ENCODE measurements around the gene SERF2. TPM values are rescaled to one million over a fixed set of nuclear protein-coding genes. Genes with fewer than 3 reads are reported as not detected.
"Not testable (repeated sequence)": the region's sequence is repeated elsewhere in the genome, so short reads cannot be mapped to it uniquely, and the experiment has no call there.

SERF2 gene
- total RNA-seq = 539 to 557 TPM (median 540 TPM) in 3 replicates

DNA sequence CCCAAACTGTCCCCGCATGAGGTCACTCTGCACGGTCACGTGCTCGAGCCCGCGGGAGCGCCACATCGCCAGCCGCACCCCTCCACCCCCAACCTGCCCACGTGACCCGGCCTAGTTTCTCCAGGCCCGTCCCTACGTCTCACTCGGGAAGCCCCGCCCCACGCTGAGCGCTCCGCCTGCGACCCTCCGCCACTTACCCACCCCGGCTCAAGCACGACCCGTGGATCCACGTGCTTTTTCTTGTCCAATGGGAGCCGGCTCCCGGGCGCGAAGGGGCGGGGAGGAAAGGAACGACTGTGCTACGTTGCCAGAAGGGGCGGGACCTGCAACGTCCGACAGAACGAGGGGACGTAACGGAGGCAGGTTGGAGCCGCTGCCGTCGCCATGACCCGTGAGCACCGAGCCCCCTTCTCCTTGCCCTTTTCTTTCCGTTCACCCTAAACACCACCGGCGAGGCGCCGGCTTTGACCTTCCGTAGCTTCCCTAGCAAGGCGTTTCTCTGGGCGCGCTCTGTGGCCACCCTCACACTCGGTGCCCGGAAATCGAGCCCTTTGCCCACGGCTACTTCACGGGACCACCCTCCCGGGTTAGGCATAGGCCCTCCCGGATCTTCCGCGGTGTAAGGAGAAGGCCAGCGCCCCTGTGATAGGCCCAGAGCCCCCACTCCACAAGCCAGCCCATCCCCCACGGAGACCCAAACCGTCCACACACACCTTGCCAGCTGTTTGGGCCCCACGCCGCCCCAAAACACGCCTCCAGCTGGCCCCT is at the start of gene SERF2:
Gene SERF2, plus strand, starts transcription at position 328 of the 768 bp plus-strand sequence. Its CDS starts 57 bp downstream, at position 385.
- no peaks in the 10 kb centered on the region for H3K27me3 Mint-ChIP-seq (ENCODE audit: low read depth)
- TF ChIP-seq, protein P1, sequence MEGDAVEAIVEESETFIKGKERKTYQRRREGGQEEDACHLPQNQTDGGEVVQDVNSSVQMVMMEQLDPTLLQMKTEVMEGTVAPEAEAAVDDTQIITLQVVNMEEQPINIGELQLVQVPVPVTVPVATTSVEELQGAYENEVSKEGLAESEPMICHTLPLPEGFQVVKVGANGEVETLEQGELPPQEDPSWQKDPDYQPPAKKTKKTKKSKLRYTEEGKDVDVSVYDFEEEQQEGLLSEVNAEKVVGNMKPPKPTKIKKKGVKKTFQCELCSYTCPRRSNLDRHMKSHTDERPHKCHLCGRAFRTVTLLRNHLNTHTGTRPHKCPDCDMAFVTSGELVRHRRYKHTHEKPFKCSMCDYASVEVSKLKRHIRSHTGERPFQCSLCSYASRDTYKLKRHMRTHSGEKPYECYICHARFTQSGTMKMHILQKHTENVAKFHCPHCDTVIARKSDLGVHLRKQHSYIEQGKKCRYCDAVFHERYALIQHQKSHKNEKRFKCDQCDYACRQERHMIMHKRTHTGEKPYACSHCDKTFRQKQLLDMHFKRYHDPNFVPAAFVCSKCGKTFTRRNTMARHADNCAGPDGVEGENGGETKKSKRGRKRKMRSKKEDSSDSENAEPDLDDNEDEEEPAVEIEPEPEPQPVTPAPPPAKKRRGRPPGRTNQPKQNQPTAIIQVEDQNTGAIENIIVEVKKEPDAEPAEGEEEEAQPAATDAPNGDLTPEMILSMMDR (IDR thresholded peaks at IDR 0.05; ENCODE audit: unreplicated experiment) = no peak

DNA sequence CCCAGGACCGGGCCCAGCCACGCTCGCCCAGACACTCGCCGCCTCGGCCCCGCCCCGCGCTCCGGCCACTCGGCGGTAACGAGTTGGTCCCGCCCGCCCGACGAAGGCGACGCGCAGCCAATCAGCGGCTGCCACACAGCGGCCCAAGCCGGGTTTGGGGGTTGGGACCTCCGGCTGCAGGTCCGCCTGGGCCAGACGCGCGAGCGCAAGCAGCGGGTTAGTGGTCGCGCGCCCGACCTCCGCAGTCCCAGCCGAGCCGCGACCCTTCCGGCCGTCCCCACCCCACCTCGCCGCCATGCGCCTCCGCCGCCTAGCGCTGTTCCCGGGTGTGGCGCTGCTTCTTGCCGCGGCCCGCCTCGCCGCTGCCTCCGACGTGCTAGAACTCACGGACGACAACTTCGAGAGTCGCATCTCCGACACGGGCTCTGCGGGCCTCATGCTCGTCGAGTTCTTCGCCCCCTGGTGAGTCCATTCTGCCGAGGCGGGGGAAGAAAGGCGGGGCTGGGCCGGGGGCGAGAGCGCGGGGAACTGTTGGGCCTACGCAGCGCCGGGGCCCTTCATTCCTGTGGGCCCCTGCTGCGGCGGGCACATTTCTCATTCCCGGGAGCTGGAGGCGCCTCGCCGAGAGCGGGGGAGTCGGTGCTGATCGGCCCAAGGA is 45.7 kb upstream of the SERF2 start, which contains the start of gene PDIA3:
Gene PDIA3, plus strand, starts transcription at position 194 of the 658 bp plus-strand sequence. Its CDS starts 102 bp downstream, at position 296.
- not testable (repeated sequence) for H3K9me3 Mint-ChIP-seq; H3K27me3 Mint-ChIP-seq (ENCODE audit: low read depth); H3K36me3 Mint-ChIP-seq
- Mint-ChIP-seq H3K4me3 (peak within 1 kb of the TSS; percentile 92), H3K27ac (peak within 1 kb of the TSS; percentile 99), H3K4me1 (peaks cover 16% of the 10 kb centered on the region)
- peak; percentile 72 to 86 for DNase-seq (ENCODE audit: low spot score in 2 of 2, unreplicated experiment in 2 of 2)

More for the DNA sequence above, at the start of gene SERF2:
- peaks cover 23% of the 10 kb centered on the region for H3K4me1 Mint-ChIP-seq
- peaks cover 20% of the 10 kb centered on the region for H3K36me3 Mint-ChIP-seq
- peak within 1 kb of the TSS; percentile 99 for H3K4me3 Mint-ChIP-seq
- H3K9me3 Mint-ChIP-seq = no peaks in the 10 kb centered on the region
- peak within 1 kb of the TSS; percentile 99 for H3K27ac Mint-ChIP-seq
- DNase-seq (ENCODE audit: low spot score in 2 of 2, unreplicated experiment in 2 of 2) = peak; percentile 99

DNA sequence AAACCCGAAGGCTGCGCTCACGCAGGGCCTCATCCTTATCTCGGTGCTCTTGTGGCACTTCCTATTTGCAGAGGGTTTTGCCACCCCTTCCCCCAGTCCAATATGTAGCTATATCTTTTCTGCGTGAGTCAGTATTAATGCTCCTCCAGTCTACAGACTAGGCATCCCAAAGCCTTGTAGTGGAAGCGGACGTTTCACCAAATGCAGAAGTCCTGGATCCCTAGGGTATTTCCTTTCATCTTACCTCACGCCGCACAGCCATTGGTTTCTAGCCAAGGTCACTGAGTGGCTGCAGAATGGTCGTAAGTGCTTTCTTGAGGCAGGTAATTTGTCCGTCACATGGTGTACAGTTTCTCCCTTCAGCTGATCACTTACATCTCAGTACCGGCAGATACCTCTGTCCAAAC is 45.2 kb upstream of the SERF2 start:
- peak overlapping the region; percentile 99 for H3K27ac Mint-ChIP-seq
- H3K27me3 Mint-ChIP-seq (ENCODE audit: low read depth); H3K36me3 Mint-ChIP-seq; DNase-seq (ENCODE audit: low spot score in 2 of 2, unreplicated experiment in 2 of 2); H3K9me3 Mint-ChIP-seq: not testable (repeated sequence)
- peak overlapping the region; percentile 92 for H3K4me3 Mint-ChIP-seq
- H3K4me1 Mint-ChIP-seq = peaks cover 20% of the 10 kb centered on the region

DNA sequence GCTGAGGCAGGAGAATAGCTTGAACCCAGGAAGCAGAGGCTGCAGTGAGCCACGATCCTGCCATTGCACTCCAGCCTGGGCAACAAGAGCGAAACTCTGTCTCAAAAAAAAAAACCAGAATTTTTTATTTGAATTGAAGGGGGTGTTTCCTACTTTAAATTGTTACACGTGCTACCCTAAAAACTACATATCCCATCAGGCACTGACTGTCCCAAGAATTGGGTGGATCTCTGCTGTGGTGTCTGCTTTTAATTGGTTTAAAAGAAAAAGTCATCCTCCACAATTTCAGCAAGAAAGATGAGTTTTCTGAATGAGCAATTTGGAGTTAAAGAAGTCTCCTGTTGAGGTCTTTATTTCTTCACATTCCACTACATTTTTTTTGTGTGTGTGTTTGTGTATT is 43.7 kb upstream of the SERF2 start:
- Mint-ChIP-seq H3K36me3 (peaks cover 4% of the 10 kb centered on the region), H3K4me3 (peak overlapping the region; percentile 92), H3K4me1 (peaks cover 24% of the 10 kb centered on the region), H3K27me3 (ENCODE audit: low read depth) (no peaks in the 10 kb centered on the region), H3K9me3 (no peaks in the 10 kb centered on the region), H3K27ac (peak overlapping the region; percentile 35)
- TF ChIP-seq, protein P1 (IDR thresholded peaks at IDR 0.05; ENCODE audit: unreplicated experiment) = no peak
- no peak for DNase-seq (ENCODE audit: low spot score in 2 of 2, unreplicated experiment in 2 of 2)

DNA sequence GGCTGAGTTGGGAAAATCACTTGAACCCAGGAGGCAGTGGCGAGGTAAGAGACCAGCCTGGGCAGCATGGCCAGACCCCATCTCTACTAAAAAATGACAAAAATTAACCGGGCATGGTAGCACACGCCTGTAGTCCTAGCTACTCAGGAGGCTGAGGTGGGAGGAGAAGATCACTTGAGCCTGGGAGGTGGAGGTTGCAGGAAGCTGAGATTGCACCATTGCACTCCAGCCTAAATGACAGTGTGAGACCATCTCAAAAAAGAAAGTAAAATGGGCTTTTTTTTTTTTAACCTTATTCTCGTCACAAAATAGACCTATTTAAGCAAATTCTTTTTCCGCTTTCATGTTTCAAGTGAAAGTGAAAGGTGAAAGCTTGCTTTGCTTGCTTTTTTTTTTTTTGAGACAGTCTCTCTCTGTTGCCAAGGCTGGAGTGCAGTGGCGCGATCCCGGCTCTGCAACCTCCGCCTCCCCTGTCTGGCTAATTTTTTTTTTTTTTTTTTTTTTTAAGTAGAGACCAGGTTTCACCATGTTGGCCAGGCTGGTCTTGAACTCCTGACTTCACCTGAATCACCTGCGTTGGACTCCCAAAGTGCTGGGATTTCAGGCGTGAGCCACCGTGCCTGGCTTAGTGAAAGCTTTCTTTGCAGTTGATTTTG is 42.3 kb upstream of the SERF2 start:
- Mint-ChIP-seq H3K4me3 (no peak overlapping the region), H3K27me3 (ENCODE audit: low read depth) (no peaks in the 10 kb centered on the region), H3K27ac (peak overlapping the region; percentile 61), H3K4me1 (peaks cover 24% of the 10 kb centered on the region), H3K9me3 (no peaks in the 10 kb centered on the region), H3K36me3 (peaks cover 4% of the 10 kb centered on the region)
- TF ChIP-seq, protein P1 (IDR thresholded peaks at IDR 0.05; ENCODE audit: unreplicated experiment) = no peak
- no peak for DNase-seq (ENCODE audit: low spot score in 2 of 2, unreplicated experiment in 2 of 2)

DNA sequence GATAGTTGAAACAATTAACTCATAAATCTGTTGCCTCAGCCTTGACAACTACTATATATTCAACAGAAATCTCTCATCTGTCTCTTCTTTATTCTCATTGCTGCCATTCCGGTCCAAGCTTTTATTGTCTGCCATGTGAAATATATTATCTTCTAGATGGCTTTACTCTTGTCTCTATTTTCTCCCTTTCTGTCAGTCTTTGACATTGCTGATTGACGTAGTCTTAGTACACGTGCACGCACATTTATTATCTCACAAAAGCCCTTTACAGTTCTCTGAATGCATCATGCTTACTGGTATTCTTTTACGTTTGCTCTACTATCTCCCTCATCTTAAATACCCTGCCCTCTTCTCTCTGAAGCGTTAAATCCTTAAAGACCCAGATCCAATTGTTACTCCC is 40.2 kb upstream of the SERF2 start:
- no peak overlapping the region for H3K4me3 Mint-ChIP-seq
- DNase-seq (ENCODE audit: low spot score in 2 of 2, unreplicated experiment in 2 of 2) = no peak
- no peaks in the 10 kb centered on the region for H3K27me3 Mint-ChIP-seq (ENCODE audit: low read depth)
- TF ChIP-seq, protein P1 (IDR thresholded peaks at IDR 0.05; ENCODE audit: unreplicated experiment) = no peak
- H3K4me1 Mint-ChIP-seq = peaks cover 24% of the 10 kb centered on the region
- peak overlapping the region; percentile 2 for H3K27ac Mint-ChIP-seq
- H3K36me3 Mint-ChIP-seq = peaks cover 13% of the 10 kb centered on the region
- no peaks in the 10 kb centered on the region for H3K9me3 Mint-ChIP-seq

Data from mesothelial cell of epicardium (in vitro differentiated cells).